ENCODE data around the gene PFKFB3.

Gene PFKFB3

GRCh38 chr10:6200440-6200733 is 2.3 kb upstream of the PFKFB3 start (continued):
- TF ChIP-seq ZEB2 (tag by site-specific recombination; IDR thresholded peaks at IDR 0.05) (no peak), ZSCAN18 (tag by site-specific recombination; IDR thresholded peaks at IDR 0.05) (no peak), GFI1B (tag by site-specific recombination; IDR thresholded peaks at IDR 0.05) (no peak), ZNF660 (tag by site-specific recombination; IDR thresholded peaks at IDR 0.05) (no peak), ZNF350 (tag by site-specific recombination; IDR thresholded peaks at IDR 0.05) (no peak), TCF7L2 (IDR thresholded peaks at IDR 0.05; ENCODE audit: borderline replicate concordance, low read depth, low read length) (no peak), EGR2 (tag by site-specific recombination; IDR thresholded peaks at IDR 0.05; ENCODE audit: low read depth) (no peak), ZNF580 (tag by site-specific recombination; IDR thresholded peaks at IDR 0.05) (no peak), INSM2 (tag by site-specific recombination; IDR thresholded peaks at IDR 0.05) (no peak), BCL11B (tag by site-specific recombination; IDR thresholded peaks at IDR 0.05; ENCODE audit: low read depth) (no peak), ZNF292 (tag by site-specific recombination; IDR thresholded peaks at IDR 0.05; ENCODE audit: borderline replicate concordance, low read depth) (no peak)

GRCh38 chr10:6200734-6201515 is 1.8 kb upstream of the PFKFB3 start:
- H3K27ac ChIP-seq (ENCODE audit: extremely low read depth, low read depth, low read length) = peak overlapping the region; percentile 12; the same call in 1 of the 2 replicates
- H3K9me3 ChIP-seq (ENCODE audit: control insufficient read depth, insufficient read depth, low read depth, low read length) = no peaks in the 10 kb centered on the region
- H3K4me1 ChIP-seq (ENCODE audit: control insufficient read depth, insufficient read depth, low read length) = peaks cover 16% of the 10 kb centered on the region
- CTCF ChIA-PET = interaction anchor here (0.6 to 2.0 kb wide), 6 partner anchors 33 to 475 kb away, joined by 3 to 11 read pairs (median 6); no protein-coding TSS in a partner anchor
- H3K4me3 ChIP-seq (ENCODE audit: low read depth, low read length) = peak overlapping the region; percentile 44
- POLR2A ChIA-PET = interaction anchor here (5.1 kb wide), 1 partner anchor 200 kb away, joined by 92 read pairs; no protein-coding TSS in a partner anchor
- no peaks in the 10 kb centered on the region for H3K36me3 ChIP-seq (ENCODE audit: control insufficient read depth in 2 of 2, insufficient read depth in 1 of 2, low read length in 2 of 2)
- TF ChIP-seq PBX3 (CRISPR knock-in tag; IDR thresholded peaks at IDR 0.05) (no peak), EGR2 (tag by site-specific recombination; IDR thresholded peaks at IDR 0.05; ENCODE audit: low read depth) (peak; percentile 70), ZSCAN16 (tag by site-specific recombination; IDR thresholded peaks at IDR 0.05) (no peak), ZNF221 (tag by site-specific recombination; IDR thresholded peaks at IDR 0.05; ENCODE audit: borderline replicate concordance) (no peak), ZFHX2 (tag by site-specific recombination; conservative IDR thresholded peaks at IDR 0.05) (peak; percentile 73), SP7 (tag by site-specific recombination; IDR thresholded peaks at IDR 0.05) (peak; percentile 42; the same call in 1 of the 2 replicates), ZNF692 (tag by site-specific recombination; IDR thresholded peaks at IDR 0.05) (0 out of 2 replicates have a peak, but pooled peaks have one; percentile 35), MYNN (tag by site-specific recombination; IDR thresholded peaks at IDR 0.05; ENCODE audit: borderline replicate concordance) (no peak), ZBTB10 (tag by site-specific recombination; IDR thresholded peaks at IDR 0.05) (peak; percentile 67), ZXDB (tag by site-specific recombination; IDR thresholded peaks at IDR 0.05) (peak; percentile 39), ZNF335 (tag by site-specific recombination; conservative IDR thresholded peaks at IDR 0.05) (peak; percentile 90), TCF7L2 (IDR thresholded peaks at IDR 0.05; ENCODE audit: borderline replicate concordance, low read depth, low read length) (no peak), ZNF600 (tag by site-specific recombination; IDR thresholded peaks at IDR 0.05) (peak; percentile 81), ZNF366 (tag by site-specific recombination; conservative IDR thresholded peaks at IDR 0.05) (0 out of 2 replicates have a peak, but pooled peaks have one; percentile 23), REPIN1 (tag by site-specific recombination; IDR thresholded peaks at IDR 0.05; ENCODE audit: low read depth) (no peak)
